ENCODE measurements around the gene LSM4. TPM values are rescaled to one million over a fixed set of nuclear protein-coding genes. Genes with fewer than 3 reads are reported as not detected.

The LSM4 gene
- 199 to 250 TPM (median 235 TPM) in 5 replicates for total RNA-seq (2022; extraction: Qiagen RNA extraction)

DNA sequence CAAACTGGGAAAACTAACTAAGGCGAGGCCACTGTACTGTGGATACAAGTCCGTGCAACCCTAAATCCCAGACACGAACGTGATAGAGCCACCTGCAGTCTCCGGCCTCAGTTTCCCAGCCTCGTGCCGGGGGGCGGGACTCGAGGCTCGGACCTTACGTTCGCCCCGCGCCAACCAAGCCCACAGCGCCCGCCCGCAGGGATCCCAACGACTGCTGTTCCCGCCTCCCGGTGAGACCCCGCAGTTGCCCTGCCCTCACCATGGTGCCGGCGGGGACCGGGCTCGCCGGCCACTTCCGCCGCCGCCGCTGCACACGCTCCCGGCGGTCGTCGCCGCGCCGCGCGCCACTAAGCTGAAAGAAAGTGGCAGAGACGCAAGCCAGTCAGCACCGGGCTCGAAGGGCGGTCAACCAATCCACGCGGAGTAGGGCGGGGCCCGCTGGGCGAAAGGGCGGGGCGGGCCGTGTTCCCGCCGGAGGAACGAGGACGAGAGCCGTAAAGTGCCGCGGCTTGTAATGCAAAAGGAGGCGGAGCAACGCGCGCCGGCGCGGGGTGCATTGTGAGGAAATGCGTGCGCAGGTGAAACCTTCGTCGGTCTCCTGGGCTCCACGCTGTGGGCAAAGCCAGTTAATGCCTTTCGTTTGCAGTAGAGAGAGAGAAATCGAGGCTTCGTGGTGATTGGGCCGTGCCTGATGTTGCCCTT, at the start of gene LSM4:
Gene LSM4 (minus strand): TSS at position 318 of the 702 bp plus-strand sequence. CDS start 56 bp downstream, at position 262.

DNA sequence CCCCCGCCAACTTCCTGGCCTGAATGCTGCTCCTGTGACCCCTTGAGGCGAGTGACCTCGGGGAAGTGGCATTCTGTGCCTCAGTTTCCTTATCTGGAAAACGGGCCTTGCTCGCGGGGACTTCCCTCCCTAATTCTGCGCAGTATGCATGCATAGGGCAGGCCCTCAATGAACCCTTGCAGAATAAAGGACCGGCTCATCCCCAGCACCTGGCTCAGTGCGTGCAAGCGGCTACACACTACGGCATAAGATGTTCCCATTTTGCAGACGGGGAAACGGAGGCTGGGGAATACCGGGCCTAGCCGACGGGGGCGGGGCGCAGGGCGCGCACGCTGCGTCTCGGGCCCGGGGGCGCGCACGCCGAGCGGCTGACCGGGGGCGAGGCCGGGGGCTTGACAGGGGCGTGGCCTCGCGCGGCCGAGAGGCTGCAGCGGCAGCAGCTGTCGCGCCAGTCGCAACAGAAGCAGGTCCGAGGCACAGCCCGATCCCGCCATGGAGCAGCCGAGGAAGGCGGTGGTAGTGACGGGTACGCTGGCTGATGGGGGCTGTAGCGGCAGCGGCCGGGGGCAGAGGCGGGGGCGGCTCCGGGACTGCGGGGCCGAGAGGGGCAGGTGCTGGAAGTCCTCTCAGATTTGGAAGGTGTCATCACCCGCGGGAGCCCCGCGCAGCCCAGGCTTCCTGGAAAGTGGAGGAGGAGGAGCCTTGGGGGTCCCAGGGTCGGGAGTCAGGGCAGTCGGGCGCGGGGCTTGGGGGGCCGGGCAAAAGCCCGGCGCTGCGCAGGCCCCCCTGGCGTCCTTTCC, 17.5 kb upstream of the LSM4 start, which contains the start of gene PGPEP1:
Gene PGPEP1 (plus strand): TSS at position 409 of the 800 bp plus-strand sequence. CDS start 84 bp downstream, at position 493.

DNA sequence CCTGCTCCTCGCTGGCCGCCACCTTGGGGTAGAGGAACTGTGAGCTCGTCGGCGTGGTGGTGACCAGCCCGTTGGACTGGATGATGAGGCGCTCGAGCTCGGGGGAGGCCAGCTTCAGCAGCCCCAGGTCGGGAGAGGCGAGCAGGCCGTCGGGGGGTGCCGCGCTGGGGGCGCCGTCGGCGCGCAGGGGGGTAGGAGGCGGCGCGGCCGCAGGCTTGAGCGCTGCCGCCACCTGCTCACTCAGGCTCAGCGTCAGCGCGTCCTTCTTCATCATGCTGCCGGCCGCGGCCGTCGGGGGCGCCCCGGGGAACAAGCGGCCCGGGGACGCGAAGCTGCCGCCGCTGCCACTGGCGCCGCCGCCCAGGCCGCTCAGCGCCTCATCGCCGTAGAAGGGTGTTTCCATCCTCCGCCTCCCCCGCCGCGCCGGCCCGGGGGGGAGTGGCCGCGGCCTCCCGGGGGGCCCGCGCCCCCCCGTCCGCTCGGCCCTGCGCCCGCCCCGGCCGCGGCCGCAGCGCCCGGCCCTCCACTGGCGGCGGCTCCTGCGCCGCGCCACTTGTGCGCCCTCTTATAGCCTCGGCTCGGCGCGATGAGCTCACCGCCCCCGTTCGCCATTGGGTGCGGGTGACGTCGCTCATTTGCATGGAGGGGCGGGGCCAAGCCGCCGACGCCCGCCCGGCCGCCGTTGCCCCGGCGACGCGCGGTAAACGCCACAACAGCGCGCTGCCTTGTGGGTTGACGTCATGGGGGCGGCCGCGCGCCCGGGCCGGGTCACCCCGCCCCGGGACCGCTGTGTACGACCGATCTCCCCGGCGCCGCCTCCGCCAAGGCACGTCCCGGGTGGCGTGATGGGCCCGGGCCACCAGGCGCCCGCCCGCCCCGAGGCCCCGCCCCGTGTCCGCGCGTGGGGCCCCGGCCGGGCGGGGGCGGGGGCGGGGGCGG, 41.5 kb downstream of the LSM4 start, which contains the start of gene JUND:
Gene JUND (minus strand): TSS at position 541 of the 939 bp plus-strand sequence. CDS start 138 bp downstream, at position 403.

GRCh38 chr19:18274219-18274780, 48.6 kb downstream of the LSM4 start, which contains the start of gene IQCN:
IQCN (minus strand) TSS chr19:18274452; CDS start chr19:18269478, 4,974 bp downstream.

Other genes starting within 250 kb of the LSM4 start
- not detected in 5 replicates for gene IL12RB1, start 236.1 kb downstream of the LSM4 start, total RNA-seq (2022; extraction: Qiagen RNA extraction)
- 1.8 to 2.7 TPM (median 2.1 TPM) in 5 replicates for gene MAST3, start 225.3 kb downstream of the LSM4 start, total RNA-seq (2022; extraction: Qiagen RNA extraction)
- 2.0 to 13.2 TPM (median 10.1 TPM) in 5 replicates for gene PIK3R2, start 169.9 kb downstream of the LSM4 start, total RNA-seq (2022; extraction: Qiagen RNA extraction)
- gene IFI30, start 149.3 kb downstream of the LSM4 start, total RNA-seq (2022; extraction: Qiagen RNA extraction), result 11.4 to 18.5 TPM (median 15.0 TPM) in 5 replicates
- gene MPV17L2, start 129.9 kb downstream of the LSM4 start, total RNA-seq (2022; extraction: Qiagen RNA extraction), result 8.5 to 12.0 TPM (median 11.4 TPM) in 5 replicates
- gene RAB3A, start 119.0 kb downstream of the LSM4 start, total RNA-seq (2022; extraction: Qiagen RNA extraction), result 0.38 to 0.86 TPM (median 0.75 TPM) in 5 replicates
- gene PDE4C, start 96.6 kb downstream of the LSM4 start, total RNA-seq (2022; extraction: Qiagen RNA extraction), result 0.20 to 0.63 TPM (median 0.33 TPM) in 5 replicates
- gene IQCN, start 48.6 kb downstream of the LSM4 start, total RNA-seq (2022; extraction: Qiagen RNA extraction), result 0.58 to 1.0 TPM (median 0.78 TPM) in 5 replicates
- gene JUND, start 41.5 kb downstream of the LSM4 start, total RNA-seq (2022; extraction: Qiagen RNA extraction), result 21.8 to 47.6 TPM (median 41.7 TPM) in 5 replicates
- gene PGPEP1, start 17.5 kb upstream of the LSM4 start, total RNA-seq (2022; extraction: Qiagen RNA extraction), result 2.3 to 3.5 TPM (median 2.8 TPM) in 5 replicates
- gene GDF15, start 63.1 kb upstream of the LSM4 start, total RNA-seq (2022; extraction: Qiagen RNA extraction), result 11.9 to 24.9 TPM (median 20.6 TPM) in 5 replicates
- gene LRRC25, start 74.5 kb upstream of the LSM4 start, total RNA-seq (2022; extraction: Qiagen RNA extraction), result not detected in 5 replicates
- gene SSBP4, start 96.3 kb upstream of the LSM4 start, total RNA-seq (2022; extraction: Qiagen RNA extraction), result 31.8 to 51.7 TPM (median 46.8 TPM) in 5 replicates
- gene ISYNA1, start 115.1 kb upstream of the LSM4 start, total RNA-seq (2022; extraction: Qiagen RNA extraction), result 25.7 to 42.9 TPM (median 40.8 TPM) in 5 replicates
- gene ELL, start 199.0 kb upstream of the LSM4 start, total RNA-seq (2022; extraction: Qiagen RNA extraction), result 4.4 to 5.9 TPM (median 5.2 TPM) in 5 replicates
- gene FKBP8, start 220.5 kb upstream of the LSM4 start, total RNA-seq (2022; extraction: Qiagen RNA extraction), result 131 to 154 TPM (median 146 TPM) in 5 replicates
- gene KXD1, start 234.8 kb upstream of the LSM4 start, total RNA-seq (2022; extraction: Qiagen RNA extraction), result 85.3 to 105 TPM (median 101 TPM) in 5 replicates
- 920 to 1,228 TPM (median 1,167 TPM) in 5 replicates for gene UBA52, start 248.8 kb upstream of the LSM4 start, total RNA-seq (2022; extraction: Qiagen RNA extraction)

Measured in A549 treated with Hydrocortisone at 1 μM for 4 hours (cell line).